Globus pallidus (tissue), 1 donor: ENCODE data around the gene EFCAB13.
"Not testable (repeated sequence)": the region's sequence is repeated elsewhere in the genome, so short reads cannot be mapped to it uniquely, and the experiment has no call there.

Experiments used
- DNase-seq: peaks from one replicate; pipeline ENCODE4 v3.0.0-alpha.2; 2015; ENCODE audit warnings: low spot score

Gene EFCAB13

GRCh38 chr17:47325176-47325575 lies 1.4 kb downstream of the EFCAB13 start:
- no peak for DNase-seq

GRCh38 chr17:47330548-47330947 lies 6.8 kb downstream of the EFCAB13 start:
- no peak for DNase-seq

- DNase-seq: no peak
These were observed 8.5 kb downstream of the EFCAB13 start for GRCh38 chr17:47332287-47332686.

- DNase-seq: no peak
These were observed 11.6 kb downstream of the EFCAB13 start for GRCh38 chr17:47335101-47335936.

GRCh38 chr17:47338026-47338425 lies 14.3 kb downstream of the EFCAB13 start:
- no peak for DNase-seq

- DNase-seq: no peak
These were observed 29.1 kb downstream of the EFCAB13 start for GRCh38 chr17:47352848-47353247.

GRCh38 chr17:47358652-47359051 lies 34.9 kb downstream of the EFCAB13 start:
- no peak for DNase-seq

- DNase-seq: no peak
These were observed 39.4 kb downstream of the EFCAB13 start for GRCh38 chr17:47363171-47363570.

- DNase-seq: no peak
These were observed 43.5 kb downstream of the EFCAB13 start for GRCh38 chr17:47367257-47367656.

GRCh38 chr17:47368262-47368661 lies 44.5 kb downstream of the EFCAB13 start:
- DNase-seq: no peak

- not testable (repeated sequence) for DNase-seq
These were observed 47.1 kb downstream of the EFCAB13 start for GRCh38 chr17:47370899-47371298.

- no peak for DNase-seq
These were observed 49.2 kb downstream of the EFCAB13 start for GRCh38 chr17:47373002-47373401.

GRCh38 chr17:47376247-47376646 lies 52.5 kb downstream of the EFCAB13 start:
- no peak for DNase-seq

- no peak for DNase-seq
These were observed 65.1 kb downstream of the EFCAB13 start for GRCh38 chr17:47388825-47389224.

GRCh38 chr17:47397532-47398128 lies 73.9 kb downstream of the EFCAB13 start:
- DNase-seq: not testable (repeated sequence)

GRCh38 chr17:47400333-47400732 lies 76.6 kb downstream of the EFCAB13 start:
- DNase-seq: no peak

GRCh38 chr17:47401100-47401499 lies 77.3 kb downstream of the EFCAB13 start:
- no peak for DNase-seq

- no peak for DNase-seq
These were observed 80.3 kb downstream of the EFCAB13 start for GRCh38 chr17:47404006-47404405.

GRCh38 chr17:47404875-47405274 lies 81.1 kb downstream of the EFCAB13 start:
- DNase-seq: no peak

GRCh38 chr17:47413872-47414271 lies 90.1 kb downstream of the EFCAB13 start:
- no peak for DNase-seq

- DNase-seq: no peak
These were observed 90.9 kb downstream of the EFCAB13 start for GRCh38 chr17:47414612-47415011.

GRCh38 chr17:47423406-47424295 lies 99.9 kb downstream of the EFCAB13 start:
- DNase-seq: no peak

GRCh38 chr17:47425233-47425632 lies 101.5 kb downstream of the EFCAB13 start:
- DNase-seq: not testable (repeated sequence)
